Liver (tissue), 3 donors: ENCODE results near the gene MATN4.

Experiments used
- EGR1 ChIP-seq, 2 donors: IDR thresholded peaks; 2 replicates each; pipeline ENCODE4 v1.6.1; 2016 to 2018; ENCODE audit warnings: antibody characterized with exemption in 2 of 2, low read depth in 2 of 2
- FOXA1 ChIP-seq: IDR thresholded peaks from 2 replicates; pipeline ENCODE4 v1.6.1; 2016; ENCODE audit warnings: antibody characterized with exemption
- GABPA ChIP-seq, 2 donors: IDR thresholded peaks in 1 of 2; conservative IDR thresholded peaks in 1 of 2; 2 replicates each; pipeline ENCODE4 v1.6.1; 2016; ENCODE audit warnings: antibody characterized with exemption in 2 of 2, mild to moderate bottlenecking in 1 of 2, moderate library complexity in 1 of 2
- HNF4A ChIP-seq, 2 donors: conservative IDR thresholded peaks; 2 replicates each; pipeline ENCODE4 v1.6.1; 2016; ENCODE audit warnings: antibody characterized with exemption in 2 of 2, mild to moderate bottlenecking in 2 of 2
- JUND ChIP-seq, 2 donors: IDR thresholded peaks; 2 replicates each; pipeline ENCODE4 v1.6.1; 2016; ENCODE audit warnings: antibody characterized with exemption in 2 of 2
- MAX ChIP-seq: IDR thresholded peaks from 2 replicates; pipeline ENCODE4 v1.6.1; 2016; ENCODE audit warnings: antibody characterized with exemption
- REST ChIP-seq: IDR thresholded peaks from 2 replicates; pipeline ENCODE4 v1.6.1; 2016; ENCODE audit warnings: antibody characterized with exemption, mild to moderate bottlenecking
- RXRA ChIP-seq, 2 donors: IDR thresholded peaks; 2 replicates each; pipeline ENCODE4 v1.6.1; 2017 to 2018; ENCODE audit warnings: antibody characterized with exemption in 2 of 2, mild to moderate bottlenecking in 1 of 2
- SP1 ChIP-seq: IDR thresholded peaks from 2 replicates; pipeline ENCODE4 v1.6.1; 2018; ENCODE audit warnings: antibody characterized with exemption, mild to moderate bottlenecking
- TAF1 ChIP-seq: conservative IDR thresholded peaks from 2 replicates; pipeline ENCODE4 v1.6.1; 2016; ENCODE audit warnings: antibody characterized with exemption, mild to moderate bottlenecking
- YY1 ChIP-seq: IDR thresholded peaks from 2 replicates; pipeline ENCODE4 v1.6.1; 2016; ENCODE audit warnings: antibody characterized with exemption, mild to moderate bottlenecking
- ZBTB33 ChIP-seq: IDR thresholded peaks from 2 replicates; pipeline ENCODE4 v1.6.1; 2016; ENCODE audit warnings: antibody characterized with exemption
- TF ChIP-seq, protein P1 (sequence below): fragments of 150-350 bp; IDR thresholded peaks from 2 replicates; pipeline ENCODE4 v1.5.1; 2017; ENCODE audit warnings: improper control_type of control experiment, low read depth, low read length; ENCODE audit not compliant: missing input control
- TF ChIP-seq, protein P2 (sequence below): IDR thresholded peaks from 2 replicates; pipeline ENCODE4 v1.6.1; 2016; ENCODE audit warnings: antibody characterized with exemption
- donor health status: healthy.
- donor health status: healthy.

- TF ChIP-seq, protein P1, sequence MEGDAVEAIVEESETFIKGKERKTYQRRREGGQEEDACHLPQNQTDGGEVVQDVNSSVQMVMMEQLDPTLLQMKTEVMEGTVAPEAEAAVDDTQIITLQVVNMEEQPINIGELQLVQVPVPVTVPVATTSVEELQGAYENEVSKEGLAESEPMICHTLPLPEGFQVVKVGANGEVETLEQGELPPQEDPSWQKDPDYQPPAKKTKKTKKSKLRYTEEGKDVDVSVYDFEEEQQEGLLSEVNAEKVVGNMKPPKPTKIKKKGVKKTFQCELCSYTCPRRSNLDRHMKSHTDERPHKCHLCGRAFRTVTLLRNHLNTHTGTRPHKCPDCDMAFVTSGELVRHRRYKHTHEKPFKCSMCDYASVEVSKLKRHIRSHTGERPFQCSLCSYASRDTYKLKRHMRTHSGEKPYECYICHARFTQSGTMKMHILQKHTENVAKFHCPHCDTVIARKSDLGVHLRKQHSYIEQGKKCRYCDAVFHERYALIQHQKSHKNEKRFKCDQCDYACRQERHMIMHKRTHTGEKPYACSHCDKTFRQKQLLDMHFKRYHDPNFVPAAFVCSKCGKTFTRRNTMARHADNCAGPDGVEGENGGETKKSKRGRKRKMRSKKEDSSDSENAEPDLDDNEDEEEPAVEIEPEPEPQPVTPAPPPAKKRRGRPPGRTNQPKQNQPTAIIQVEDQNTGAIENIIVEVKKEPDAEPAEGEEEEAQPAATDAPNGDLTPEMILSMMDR = no peak
- TF ChIP-seq ZBTB33 (no peak), YY1 (no peak), REST (no peak), MAX (no peak), SP1 (no peak), EGR1 (IDR thresholded peaks at IDR 0.05; ENCODE audit: low read depth in 2 of 2) (no peak), FOXA1 (no peak), GABPA (IDR thresholded peaks at IDR 0.05 in 1 of 2, conservative IDR thresholded peaks at IDR 0.05 in 1 of 2) (no peak), HNF4A (conservative IDR thresholded peaks at IDR 0.05) (no peak), TAF1 (no peak), JUND (IDR thresholded peaks at IDR 0.05) (no peak), RXRA (IDR thresholded peaks at IDR 0.05) (no peak)
- TF ChIP-seq, protein P2, sequence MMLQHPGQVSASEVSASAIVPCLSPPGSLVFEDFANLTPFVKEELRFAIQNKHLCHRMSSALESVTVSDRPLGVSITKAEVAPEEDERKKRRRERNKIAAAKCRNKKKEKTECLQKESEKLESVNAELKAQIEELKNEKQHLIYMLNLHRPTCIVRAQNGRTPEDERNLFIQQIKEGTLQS = no peak
These were observed 49.4 kb downstream of the MATN4 start for GRCh38 chr20:45258664-45259063.
